DMS53 (cell line): ENCODE results near the gene CTSF.
"Not testable (repeated sequence)": the region's sequence is repeated elsewhere in the genome, so short reads cannot be mapped to it uniquely, and the experiment has no call there.

ENCODE experiments used
- DNase-seq: peaks from one replicate; lab custom pipeline; 2025; lab: John Stamatoyannopoulos, UW

The CTSF gene

GRCh38 chr11:66559142-66559865 is 9.1 kb downstream of the CTSF start:
- peak; percentile 86 for DNase-seq

DNA sequence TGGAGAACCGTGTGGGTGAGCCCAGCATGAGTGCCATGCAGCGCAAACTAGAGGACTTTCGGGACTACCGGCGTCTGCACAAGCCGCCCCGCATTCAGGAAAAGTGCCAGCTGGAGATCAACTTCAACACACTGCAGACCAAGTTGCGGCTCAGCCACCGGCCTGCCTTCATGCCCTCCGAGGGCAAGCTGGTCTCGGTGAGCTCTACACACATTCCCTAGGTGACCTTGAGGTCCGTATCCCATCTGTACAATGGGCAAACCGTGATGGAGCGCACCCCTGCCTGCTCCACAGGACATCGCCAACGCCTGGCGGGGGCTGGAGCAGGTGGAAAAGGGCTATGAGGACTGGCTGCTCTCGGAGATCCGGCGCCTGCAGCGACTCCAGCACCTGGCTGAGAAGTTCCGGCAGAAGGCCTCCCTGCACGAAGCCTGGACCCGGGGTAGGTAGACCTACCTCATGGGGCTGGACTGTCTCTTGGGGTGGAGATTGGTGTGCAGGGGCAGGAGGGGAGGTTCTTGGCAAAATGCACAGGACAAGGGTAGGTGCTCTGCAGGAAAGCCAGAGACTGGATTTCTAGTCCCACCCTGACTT is 10.6 kb downstream of the CTSF start:
- DNase-seq, result no peak

DNA sequence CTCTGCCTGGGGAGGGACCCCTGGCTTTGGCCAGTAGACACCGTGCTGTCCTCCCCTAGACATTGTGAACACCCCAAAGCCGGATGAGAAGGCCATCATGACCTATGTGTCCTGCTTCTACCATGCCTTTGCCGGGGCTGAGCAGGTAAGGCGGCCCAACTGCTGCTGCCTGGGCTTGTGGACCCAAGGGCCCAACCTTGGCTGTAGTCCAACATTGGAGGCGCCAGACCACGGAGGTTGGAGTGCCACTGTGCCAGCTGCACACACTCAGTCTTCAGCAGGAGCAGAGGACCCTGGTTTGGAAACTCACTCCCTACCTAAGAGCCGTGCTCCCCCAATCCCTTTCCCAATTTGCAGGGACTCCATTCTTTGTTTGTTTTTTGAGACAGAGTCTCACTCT is 12.3 kb downstream of the CTSF start:
- peak; percentile 79 for DNase-seq

DNA sequence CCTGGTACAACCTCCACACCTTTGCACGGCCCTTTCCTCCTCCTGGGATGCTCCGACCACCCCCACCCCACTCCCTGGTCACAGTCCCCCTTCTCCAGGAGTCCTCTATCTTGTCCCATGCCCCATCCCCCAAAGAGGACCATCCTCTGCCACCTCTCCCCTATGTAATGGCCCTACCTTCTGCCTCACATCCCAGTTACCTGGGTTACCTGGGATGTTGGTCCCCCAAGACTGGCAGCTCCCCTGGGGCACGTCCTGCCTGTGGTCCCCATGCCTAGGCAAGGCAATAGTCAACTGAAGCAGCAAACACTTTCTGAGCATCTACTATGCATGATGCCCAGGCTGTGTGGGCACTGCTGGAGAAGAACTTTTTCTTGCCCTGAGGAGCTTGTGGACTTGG is 13.0 kb downstream of the CTSF start:
- DNase-seq, result no peak

DNA sequence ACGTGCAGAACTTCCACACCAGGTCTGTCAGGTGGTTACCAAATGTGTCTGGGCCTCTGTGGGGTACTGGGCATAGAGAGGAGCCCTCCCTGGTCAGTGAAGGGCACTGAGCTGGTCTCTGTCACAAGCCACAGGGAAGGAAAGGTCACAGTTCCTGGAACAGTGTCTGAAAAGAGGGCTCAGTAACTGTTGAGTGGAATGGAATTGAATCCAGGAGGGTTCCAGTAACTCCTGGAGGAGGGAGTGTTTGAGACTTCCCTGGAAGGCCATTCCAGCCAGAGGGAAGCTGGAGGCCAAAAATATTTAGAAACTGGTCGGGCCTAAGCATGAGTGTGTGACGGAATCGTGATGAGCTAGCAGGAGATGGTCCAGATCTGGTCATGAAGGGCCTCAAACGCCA is 13.8 kb downstream of the CTSF start:
- no peak for DNase-seq

GRCh38 chr11:66550887-66551286 is 17.5 kb downstream of the CTSF start:
- DNase-seq, result no peak

- DNase-seq, result no peak
These were observed 18.7 kb downstream of the CTSF start for GRCh38 chr11:66549696-66550095.

DNA sequence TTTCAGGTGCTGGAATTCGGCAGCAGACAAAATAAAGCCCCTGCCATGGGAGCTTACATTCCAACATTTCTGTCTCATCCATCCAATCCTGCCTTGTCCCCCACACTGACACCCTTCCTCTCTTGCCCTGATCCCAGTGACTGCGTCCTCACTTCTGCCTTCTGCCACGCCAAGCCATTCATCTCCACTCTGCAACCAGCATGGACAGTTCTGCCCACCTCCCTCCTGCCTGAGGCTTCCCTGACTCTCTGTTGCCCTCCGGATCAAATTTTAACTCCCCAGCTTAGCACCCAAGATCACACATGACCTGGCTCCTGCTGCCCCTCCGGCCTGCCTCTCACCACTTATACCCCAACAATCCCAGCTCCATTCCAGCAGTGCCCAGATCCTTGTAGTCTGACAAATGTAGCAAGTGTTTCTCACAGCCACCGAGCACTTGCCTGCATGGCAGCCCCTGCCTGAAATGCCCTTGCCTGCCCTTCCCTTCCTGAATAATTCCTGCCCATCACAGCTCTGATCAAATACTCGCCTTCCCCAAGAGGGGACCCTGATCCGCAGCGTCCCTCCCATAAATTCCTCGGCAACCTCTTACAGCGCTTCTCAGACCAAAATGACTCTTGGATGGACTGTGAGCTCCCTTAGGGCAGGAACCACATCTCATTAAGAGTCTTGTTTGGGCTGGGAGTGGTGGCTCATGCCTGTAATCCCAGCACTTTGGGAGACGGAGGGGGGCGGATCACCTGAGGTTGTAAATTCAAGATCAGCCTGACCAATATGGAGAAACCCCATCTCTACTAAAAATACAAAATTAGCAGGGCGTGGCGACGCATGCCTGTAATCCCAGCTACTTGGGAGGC is 19.4 kb downstream of the CTSF start:
- DNase-seq, result no peak

GRCh38 chr11:66548041-66548440 is 20.4 kb downstream of the CTSF start:
- DNase-seq, result no peak

GRCh38 chr11:66547662-66548009 is 20.8 kb downstream of the CTSF start:
- no peak for DNase-seq

DNA sequence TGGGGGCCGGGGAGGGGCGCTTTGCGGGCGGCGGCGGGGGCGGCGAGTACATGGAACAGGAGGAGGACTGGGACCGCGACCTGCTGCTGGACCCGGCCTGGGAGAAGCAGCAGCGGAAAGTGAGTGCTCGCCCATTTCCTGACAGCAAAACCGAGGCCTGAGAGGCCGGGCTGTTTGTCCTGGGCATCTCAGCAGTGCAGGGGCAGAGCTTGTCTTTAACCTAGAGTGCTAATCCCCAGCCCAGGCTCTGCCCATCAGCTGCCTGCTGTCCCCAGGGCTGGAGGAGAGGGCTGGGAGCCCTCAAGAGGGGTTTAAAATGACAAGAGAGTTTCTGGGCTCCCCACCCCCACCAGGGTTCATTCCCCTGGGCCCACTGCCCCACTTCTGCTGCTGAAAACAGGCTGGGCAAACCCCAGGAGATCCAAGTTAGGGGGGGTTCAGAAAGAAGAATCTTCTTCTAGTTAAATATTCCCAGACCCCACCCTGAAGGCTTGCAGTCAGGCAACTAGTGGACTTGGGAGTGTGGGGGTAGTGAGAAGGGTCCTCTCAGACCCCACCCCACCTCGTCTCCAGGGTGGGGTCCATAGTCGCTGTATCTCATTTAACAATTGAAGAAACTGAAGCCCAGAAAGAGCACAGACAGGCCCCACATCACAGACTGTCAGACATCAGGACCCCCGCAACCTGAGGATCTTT is 21.3 kb downstream of the CTSF start:
- peak; percentile 45 for DNase-seq

DNA sequence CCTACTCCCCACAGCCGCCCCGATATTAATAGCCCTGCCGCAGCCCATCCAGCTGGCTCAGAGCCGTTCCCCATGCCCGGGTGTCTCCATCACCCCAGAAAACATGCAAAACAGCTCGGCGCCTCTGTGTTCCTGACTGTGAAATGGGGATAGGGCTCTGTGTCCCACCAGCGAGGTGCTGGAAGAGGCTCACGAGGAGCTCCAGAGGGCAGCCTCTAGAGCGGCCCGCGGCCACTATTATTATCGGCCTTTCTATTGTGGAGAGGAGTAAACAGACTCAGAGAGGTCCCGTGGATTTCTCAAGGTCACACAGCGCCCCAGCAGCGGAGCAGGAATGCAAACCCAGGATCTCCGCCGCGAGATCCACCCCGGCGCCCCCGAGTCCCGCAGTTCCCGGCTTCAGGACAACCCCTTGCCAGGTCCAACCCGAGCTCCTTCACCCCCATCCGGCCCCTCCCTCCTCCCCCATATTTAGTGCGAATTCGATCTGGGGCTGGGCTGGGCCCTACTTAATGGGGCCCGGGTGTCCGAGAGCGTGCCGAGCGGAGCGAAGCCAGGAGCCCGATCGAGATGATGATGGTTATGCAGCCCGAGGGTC is 21.9 kb downstream of the CTSF start, which contains the start of gene ACTN3:
ACTN3 (plus strand) TSS at position 536 of the 598 bp plus-strand sequence; CDS start at position 571, 35 bp downstream.
- peak; percentile 72 for DNase-seq

- peak; percentile 100 for DNase-seq
These were observed 22.6 kb downstream of the CTSF start, which contains the start of gene ZDHHC24 for GRCh38 chr11:66545701-66546367. ZDHHC24 (minus strand) TSS chr11:66546048; CDS start chr11:66546003, 45 bp downstream.

DNA sequence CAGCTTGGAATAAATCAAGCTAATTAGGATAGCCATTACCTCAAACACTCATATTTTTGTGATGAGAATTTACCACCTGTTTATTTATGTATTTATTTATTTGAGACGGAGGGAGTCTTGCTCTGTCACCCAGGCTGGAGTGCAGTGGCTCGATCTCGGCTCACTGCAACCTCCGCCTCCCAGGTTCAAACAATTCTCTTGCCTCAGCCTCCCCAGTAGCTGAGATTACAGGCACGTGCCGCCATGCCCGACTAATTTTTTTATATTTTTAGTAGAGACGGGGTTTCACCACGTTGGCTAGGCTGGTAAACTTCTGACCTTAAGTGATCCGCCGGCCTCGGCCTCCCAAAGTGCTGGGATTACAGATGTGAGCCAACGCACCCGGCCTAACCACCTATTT is 23.5 kb downstream of the CTSF start:
- DNase-seq, result not testable (repeated sequence)

- DNase-seq, result no peak
These were observed 24.9 kb downstream of the CTSF start for GRCh38 chr11:66543263-66544107.

DNA sequence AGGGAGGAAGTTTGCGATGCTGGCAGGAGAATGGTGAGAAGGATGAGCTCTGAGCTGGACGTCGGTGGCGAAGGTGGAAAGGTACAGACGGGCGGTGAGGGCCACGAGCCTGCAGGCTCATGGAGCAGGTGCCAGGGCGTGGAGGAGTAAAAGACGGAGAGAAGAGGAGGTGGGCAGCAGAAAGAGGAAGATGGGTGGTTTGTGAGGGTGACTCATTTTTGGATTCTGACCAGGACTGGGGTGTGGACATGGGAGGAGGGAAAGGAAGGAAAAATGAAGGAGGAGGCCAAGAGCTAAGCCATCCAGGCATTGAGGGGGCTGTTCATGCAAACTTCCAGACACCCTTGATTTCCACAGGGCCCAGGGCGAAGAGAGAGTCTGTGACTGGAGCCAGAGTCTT is 26.0 kb downstream of the CTSF start:
- DNase-seq, result no peak

GRCh38 chr11:66541892-66542291 is 26.5 kb downstream of the CTSF start:
- no peak for DNase-seq

DNA sequence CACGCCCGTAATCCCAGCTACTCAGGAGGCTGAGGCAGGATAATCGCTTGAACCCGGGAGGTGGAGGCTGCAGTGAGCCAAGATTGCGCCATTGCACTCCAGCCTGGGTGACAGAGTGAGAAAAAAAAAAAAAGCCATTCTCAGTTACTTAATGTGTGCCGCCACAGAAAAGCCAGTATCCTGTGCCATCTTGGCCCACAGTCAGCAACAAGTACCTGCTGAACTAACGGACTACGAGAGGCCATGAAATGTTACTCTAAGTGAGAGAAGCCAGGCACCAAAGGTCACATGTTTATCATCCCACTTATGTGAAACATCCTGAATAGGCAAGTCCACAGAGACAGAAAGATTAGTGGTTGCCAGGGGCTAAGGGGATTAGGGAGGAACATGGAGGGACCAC is 27.8 kb downstream of the CTSF start:
- not testable (repeated sequence) for DNase-seq

DNA sequence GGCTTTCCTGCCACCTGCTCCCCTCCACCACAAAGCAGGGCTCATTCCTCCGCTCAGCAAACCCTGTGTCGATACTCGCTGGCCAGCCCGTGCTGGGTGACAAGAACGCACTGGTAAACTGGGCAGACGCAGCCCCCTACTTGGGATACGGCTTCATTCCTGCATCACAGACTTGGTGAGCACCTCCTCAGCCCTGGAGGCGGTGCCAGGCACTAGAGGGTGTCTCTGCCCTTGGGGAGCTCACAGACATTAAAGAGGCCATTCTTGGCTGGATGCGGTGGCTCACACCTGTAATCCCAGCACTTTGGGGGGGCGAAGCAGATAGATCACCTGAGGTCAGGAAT is 28.6 kb downstream of the CTSF start:
- no peak for DNase-seq

- DNase-seq, result no peak
These were observed 29.1 kb downstream of the CTSF start for GRCh38 chr11:66539170-66539869.
